Measurements from ENCODE around the gene DENND1A.

The DENND1A gene

GRCh38 chr9:123617952-123618678 is 311.8 kb downstream of the DENND1A start:
- no peak for DNase-seq (ENCODE audit: low spot score)

GRCh38 chr9:123617286-123617685 is 312.6 kb downstream of the DENND1A start:
- DNase-seq (ENCODE audit: low spot score): no peak
- no peak overlapping the region for H3K27ac ChIP-seq
- TF ChIP-seq, protein P1, sequence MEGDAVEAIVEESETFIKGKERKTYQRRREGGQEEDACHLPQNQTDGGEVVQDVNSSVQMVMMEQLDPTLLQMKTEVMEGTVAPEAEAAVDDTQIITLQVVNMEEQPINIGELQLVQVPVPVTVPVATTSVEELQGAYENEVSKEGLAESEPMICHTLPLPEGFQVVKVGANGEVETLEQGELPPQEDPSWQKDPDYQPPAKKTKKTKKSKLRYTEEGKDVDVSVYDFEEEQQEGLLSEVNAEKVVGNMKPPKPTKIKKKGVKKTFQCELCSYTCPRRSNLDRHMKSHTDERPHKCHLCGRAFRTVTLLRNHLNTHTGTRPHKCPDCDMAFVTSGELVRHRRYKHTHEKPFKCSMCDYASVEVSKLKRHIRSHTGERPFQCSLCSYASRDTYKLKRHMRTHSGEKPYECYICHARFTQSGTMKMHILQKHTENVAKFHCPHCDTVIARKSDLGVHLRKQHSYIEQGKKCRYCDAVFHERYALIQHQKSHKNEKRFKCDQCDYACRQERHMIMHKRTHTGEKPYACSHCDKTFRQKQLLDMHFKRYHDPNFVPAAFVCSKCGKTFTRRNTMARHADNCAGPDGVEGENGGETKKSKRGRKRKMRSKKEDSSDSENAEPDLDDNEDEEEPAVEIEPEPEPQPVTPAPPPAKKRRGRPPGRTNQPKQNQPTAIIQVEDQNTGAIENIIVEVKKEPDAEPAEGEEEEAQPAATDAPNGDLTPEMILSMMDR (IDR thresholded peaks at IDR 0.05): no peak
- H3K4me3 ChIP-seq: no peak overlapping the region

More at GRCh38 chr9:123617952-123618678, 311.8 kb downstream of the DENND1A start:
- Histone ChIP-seq H3K4me3 (no peak overlapping the region), H3K27ac (no peak overlapping the region)
- TF ChIP-seq, protein P1 (IDR thresholded peaks at IDR 0.05): no peak

DNA sequence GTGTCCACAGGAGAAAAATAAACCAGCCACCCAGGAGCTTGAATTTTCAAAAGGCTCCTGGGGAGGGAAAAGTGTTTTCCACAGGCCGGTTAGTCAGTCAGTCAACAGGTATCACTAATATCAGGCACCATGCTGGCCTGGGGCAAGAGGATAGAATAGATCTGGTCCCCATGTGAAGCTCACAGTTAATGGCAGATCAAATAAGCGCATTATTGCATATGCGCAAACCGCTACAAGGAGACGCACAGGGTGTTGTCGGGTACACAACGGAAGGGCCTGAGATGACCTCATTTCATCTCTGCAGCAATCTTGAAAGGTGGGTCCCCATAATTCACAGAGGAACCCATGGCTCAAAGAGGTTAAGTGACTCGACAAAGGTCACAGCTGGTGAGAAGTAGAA is 313.2 kb downstream of the DENND1A start:
- no peak overlapping the region for H3K27ac ChIP-seq
- TF ChIP-seq, protein P1 (IDR thresholded peaks at IDR 0.05): no peak
- no peak overlapping the region for H3K4me3 ChIP-seq
- no peak for DNase-seq (ENCODE audit: low spot score)

GRCh38 chr9:123615381-123615780 is 314.5 kb downstream of the DENND1A start:
- DNase-seq (ENCODE audit: low spot score): no peak
- TF ChIP-seq, protein P1 (IDR thresholded peaks at IDR 0.05): no peak
- Histone ChIP-seq H3K27ac (no peak overlapping the region), H3K4me3 (no peak overlapping the region)

GRCh38 chr9:123614306-123615263 is 315.3 kb downstream of the DENND1A start:
- DNase-seq (ENCODE audit: low spot score): no peak

DNA sequence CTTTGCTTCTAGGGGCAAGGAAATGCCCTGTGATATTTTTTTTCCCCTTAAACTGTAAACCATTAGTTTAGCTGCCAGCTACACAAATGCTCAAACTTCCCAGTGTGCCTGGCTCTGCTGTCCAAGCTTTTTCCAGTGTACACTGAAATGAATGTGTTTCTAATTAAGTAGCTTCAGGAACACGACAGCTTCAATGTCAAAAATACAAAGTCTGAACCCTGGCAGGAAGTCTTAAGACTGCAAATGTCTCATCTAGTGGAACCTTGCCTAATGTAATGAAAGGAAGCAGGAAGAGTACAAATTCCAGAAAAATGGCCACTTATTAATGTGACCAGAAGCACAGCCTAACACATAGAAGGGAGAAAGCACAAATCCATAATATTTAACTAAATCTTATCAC is 318.7 kb downstream of the DENND1A start:
- no peak overlapping the region for H3K4me3 ChIP-seq
- H3K27ac ChIP-seq: no peak overlapping the region
- no peak for DNase-seq (ENCODE audit: low spot score)
- TF ChIP-seq, protein P1 (IDR thresholded peaks at IDR 0.05): no peak

More at GRCh38 chr9:123614306-123615263, 315.3 kb downstream of the DENND1A start:
- TF ChIP-seq, protein P1 (IDR thresholded peaks at IDR 0.05): no peak
- Histone ChIP-seq H3K27ac (no peak overlapping the region), H3K4me3 (no peak overlapping the region)

All from coronary artery (tissue), 2 donors.